ENCODE data around the gene CDC42BPG.

Gene CDC42BPG

DNA sequence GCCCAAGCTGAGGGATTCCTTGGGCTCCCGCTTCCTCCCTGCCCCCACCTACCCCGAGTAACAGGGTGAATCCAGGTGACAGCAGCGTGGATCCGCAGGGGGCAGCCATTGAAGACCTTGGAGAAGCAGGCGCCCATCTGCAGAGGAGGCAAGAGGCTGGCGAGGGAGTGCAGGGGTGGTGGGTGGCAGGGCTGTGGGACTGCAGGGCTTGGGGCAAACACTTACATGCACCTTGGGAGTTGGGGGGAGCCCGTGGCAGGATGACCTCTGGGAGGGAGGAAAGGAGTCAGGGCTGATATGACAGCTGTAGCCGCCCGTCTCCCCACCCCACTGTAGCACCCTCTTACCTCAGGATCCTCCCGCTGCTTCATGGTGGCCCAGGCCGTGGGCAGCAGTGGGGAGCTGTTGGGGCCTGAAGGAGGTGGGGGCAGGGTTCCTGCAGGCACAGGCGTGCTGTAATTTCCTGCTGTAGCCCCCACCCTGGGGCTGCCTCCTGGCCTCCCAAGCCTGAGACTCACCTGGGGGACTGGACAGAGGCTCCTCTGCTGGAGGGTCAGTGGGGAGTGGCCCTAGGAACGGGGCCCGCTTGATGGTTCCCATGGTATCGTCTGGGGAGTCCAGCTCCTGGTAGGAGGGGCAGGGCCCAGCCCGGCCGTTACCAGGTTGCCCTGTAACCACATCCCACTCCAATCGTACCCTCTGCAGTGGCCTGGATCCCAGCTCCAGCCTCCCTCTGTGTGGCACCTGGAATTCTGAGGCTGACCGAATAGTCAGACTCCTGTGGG, 47.5 kb downstream of the CDC42BPG start:
- H3K4me1 ChIP-seq (ENCODE audit: control insufficient read depth, insufficient read depth, low read length): no peaks in the 10 kb centered on the region
- H3K4me3 ChIP-seq (ENCODE audit: low read length): no peak overlapping the region
- no peaks in the 10 kb centered on the region for H3K27me3 ChIP-seq (ENCODE audit: control insufficient read depth, insufficient read depth, low read length)
- peaks cover 2% of the 10 kb centered on the region for H3K36me3 ChIP-seq (ENCODE audit: control insufficient read depth, insufficient read depth, low read length)
- no peak overlapping the region for H3K27ac ChIP-seq (ENCODE audit: low read depth, low read length)
- no peak overlapping the region for H3K9ac ChIP-seq (ENCODE audit: low read length)

DNA sequence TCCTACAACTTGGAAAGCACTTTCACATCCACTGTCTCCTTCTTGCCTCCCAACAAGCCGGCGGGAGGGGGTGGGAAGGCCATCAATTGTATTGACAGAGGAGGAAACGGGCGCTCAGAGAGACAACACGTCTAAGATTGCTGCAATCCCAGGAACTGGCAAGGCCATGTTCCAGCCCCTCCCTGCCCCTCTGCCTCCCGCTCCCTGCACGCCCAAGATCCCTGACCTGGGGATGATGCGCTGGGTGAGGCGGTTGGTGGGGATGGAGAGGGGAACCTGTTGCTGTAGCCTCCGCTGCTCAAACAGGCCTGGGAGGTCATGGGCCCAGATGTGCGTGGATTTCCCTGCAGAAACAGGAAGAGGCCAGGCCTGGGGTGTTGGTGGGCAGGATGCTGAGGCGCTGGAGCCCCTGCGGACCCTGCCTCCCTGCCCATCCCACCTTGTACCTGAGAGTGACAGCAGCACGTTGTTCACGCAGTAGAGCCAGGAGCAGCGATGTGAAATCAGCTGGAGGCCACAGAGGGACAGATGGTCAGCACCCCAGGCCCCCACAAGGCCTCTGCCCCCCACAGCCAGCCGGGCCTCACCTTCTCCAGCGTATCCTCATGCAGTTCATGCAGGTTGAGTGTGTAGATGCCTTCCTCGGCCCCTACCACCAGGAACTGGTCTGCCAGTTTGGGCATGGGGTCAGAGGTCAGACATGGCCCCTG, 48.3 kb downstream of the CDC42BPG start:
- no peak overlapping the region for H3K27ac ChIP-seq (ENCODE audit: low read depth, low read length)
- H3K4me3 ChIP-seq (ENCODE audit: low read length): no peak overlapping the region
- H3K4me1 ChIP-seq (ENCODE audit: control insufficient read depth, insufficient read depth, low read length): no peaks in the 10 kb centered on the region
- H3K36me3 ChIP-seq (ENCODE audit: control insufficient read depth, insufficient read depth, low read length): peaks cover 2% of the 10 kb centered on the region
- H3K9ac ChIP-seq (ENCODE audit: low read length): no peak overlapping the region
- H3K27me3 ChIP-seq (ENCODE audit: control insufficient read depth, insufficient read depth, low read length): no peaks in the 10 kb centered on the region

DNA sequence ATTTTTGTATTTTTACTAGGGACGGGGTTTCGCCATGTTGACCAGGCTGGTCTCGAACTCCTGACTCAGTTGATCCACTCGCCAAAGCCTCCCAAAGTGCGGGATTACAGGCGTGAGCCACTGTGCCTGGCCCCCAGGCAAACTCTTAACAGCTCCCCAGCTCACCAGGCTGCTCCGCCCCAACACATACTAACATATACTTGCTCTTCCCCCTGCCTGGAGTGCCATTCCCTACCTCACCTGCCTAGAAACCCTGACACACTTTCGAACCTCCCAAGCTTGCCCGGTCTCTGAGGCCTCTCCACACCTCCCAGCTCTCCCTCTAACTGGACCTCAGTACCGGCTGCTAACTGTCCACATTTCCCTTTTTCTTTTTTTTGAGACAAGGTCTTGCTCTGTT, 49.9 kb downstream of the CDC42BPG start:
- no peak overlapping the region for H3K27ac ChIP-seq (ENCODE audit: low read depth, low read length)
- H3K36me3 ChIP-seq (ENCODE audit: control insufficient read depth, insufficient read depth, low read length): peaks cover 5% of the 10 kb centered on the region
- H3K4me1 ChIP-seq (ENCODE audit: control insufficient read depth, insufficient read depth, low read length): no peaks in the 10 kb centered on the region
- H3K27me3 ChIP-seq (ENCODE audit: control insufficient read depth, insufficient read depth, low read length): no peaks in the 10 kb centered on the region
- H3K9ac ChIP-seq (ENCODE audit: low read length): no peak overlapping the region
- H3K4me3 ChIP-seq (ENCODE audit: low read length): no peak overlapping the region

DNA sequence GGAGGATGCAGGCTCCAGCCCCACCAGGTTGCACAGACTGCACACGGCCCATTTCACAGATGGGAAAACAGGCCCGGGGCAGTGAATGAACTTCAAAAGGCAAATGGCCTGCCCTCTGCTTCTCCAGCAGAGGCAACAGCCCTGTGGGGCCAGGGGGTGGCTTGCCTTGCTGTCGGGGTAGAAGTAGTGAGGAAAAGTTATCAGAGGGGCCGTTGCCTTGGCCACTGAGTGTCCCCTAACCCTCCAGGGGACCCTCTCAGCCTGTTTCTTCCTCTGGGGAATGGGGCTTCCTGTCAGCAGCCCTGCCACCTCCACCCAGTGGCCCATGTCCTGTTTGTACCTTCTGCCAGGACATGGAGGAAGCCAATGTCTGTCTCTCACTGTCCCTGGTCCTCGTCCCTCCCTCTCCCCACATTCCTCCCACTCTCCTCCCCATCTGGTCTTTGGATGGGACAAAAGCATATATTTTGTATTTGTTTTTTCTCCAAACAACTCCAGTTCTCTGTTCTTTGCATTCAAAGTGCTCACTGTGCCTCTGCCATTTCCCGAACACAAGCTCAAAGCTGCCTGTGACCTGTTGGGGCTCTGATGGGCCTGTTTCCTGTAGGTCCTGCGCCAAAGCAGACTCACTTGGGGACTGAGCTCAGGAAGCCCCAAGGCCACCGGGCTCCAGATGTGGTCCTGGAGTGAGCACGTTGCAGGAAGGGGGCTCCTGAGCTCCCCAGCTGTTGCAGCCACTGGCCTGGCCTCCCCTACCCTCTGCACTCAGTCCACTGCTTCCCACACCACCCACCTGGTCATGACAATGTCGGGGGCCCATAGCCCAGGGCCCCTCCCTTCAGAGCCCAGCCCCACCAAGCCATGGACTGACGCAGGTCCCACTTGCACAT, 50.9 kb downstream of the CDC42BPG start:
- Histone ChIP-seq H3K9ac (ENCODE audit: low read length) (no peak overlapping the region), H3K36me3 (ENCODE audit: control insufficient read depth, insufficient read depth, low read length) (peaks cover 5% of the 10 kb centered on the region), H3K27ac (ENCODE audit: low read depth, low read length) (no peak overlapping the region), H3K4me3 (ENCODE audit: low read length) (no peak overlapping the region), H3K4me1 (ENCODE audit: control insufficient read depth, insufficient read depth, low read length) (no peaks in the 10 kb centered on the region), H3K27me3 (ENCODE audit: control insufficient read depth, insufficient read depth, low read length) (no peaks in the 10 kb centered on the region)

DNA sequence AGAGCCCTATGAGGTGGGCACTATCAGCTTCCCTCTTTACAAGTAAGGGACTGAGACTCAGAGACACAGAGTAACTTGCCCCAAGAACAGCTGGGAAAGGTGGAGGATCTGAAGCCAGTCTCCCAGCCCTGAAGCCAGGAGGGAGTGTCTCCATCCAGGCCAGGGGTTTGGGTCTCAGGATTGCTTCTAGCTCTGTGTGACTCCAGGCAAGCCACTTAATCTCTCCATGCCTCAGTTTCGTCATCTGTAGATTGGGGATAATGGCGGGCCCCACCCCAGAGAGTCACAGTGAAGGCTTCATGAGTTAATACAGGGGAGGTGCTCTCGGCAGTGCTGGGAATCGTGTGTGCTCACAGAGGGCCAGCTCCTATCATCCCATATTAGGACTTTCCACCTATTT, 52.0 kb downstream of the CDC42BPG start:
- no peak overlapping the region for H3K4me3 ChIP-seq (ENCODE audit: low read length)
- no peaks in the 10 kb centered on the region for H3K4me1 ChIP-seq (ENCODE audit: control insufficient read depth, insufficient read depth, low read length)
- peaks cover 5% of the 10 kb centered on the region for H3K36me3 ChIP-seq (ENCODE audit: control insufficient read depth, insufficient read depth, low read length)
- no peak overlapping the region for H3K27ac ChIP-seq (ENCODE audit: low read depth, low read length)
- H3K9ac ChIP-seq (ENCODE audit: low read length): no peak overlapping the region
- no peaks in the 10 kb centered on the region for H3K27me3 ChIP-seq (ENCODE audit: control insufficient read depth, insufficient read depth, low read length)

DNA sequence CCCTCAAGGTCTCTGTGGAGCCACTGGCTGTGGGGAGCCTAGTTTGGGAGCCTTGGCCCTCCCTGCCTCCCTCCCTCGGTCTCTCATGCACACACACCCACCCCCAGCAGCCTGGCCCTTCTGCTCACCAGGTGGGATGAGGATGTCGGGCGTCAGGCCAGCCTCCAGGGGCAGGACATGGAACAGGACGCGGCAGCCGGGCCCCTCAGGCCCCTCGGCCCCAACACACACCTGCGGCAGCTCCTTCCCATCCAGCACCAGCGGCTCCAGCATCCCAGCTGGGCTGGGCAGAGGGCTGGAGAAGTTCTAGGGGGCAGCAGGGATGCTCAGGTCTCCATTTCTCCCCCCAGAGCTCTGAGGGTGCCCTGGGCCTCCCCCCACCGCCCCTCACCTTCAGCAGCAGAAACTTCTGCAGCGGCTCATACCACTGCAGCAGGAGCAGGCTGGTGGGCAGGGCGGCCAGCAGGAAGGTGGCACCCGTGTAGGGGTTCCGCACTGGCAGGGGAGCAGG, 52.6 kb downstream of the CDC42BPG start:
- Histone ChIP-seq H3K36me3 (ENCODE audit: control insufficient read depth, insufficient read depth, low read length) (peaks cover 3% of the 10 kb centered on the region), H3K27me3 (ENCODE audit: control insufficient read depth, insufficient read depth, low read length) (no peaks in the 10 kb centered on the region), H3K9ac (ENCODE audit: low read length) (no peak overlapping the region), H3K4me3 (ENCODE audit: low read length) (no peak overlapping the region), H3K4me1 (ENCODE audit: control insufficient read depth, insufficient read depth, low read length) (no peaks in the 10 kb centered on the region), H3K27ac (ENCODE audit: low read depth, low read length) (no peak overlapping the region)

DNA sequence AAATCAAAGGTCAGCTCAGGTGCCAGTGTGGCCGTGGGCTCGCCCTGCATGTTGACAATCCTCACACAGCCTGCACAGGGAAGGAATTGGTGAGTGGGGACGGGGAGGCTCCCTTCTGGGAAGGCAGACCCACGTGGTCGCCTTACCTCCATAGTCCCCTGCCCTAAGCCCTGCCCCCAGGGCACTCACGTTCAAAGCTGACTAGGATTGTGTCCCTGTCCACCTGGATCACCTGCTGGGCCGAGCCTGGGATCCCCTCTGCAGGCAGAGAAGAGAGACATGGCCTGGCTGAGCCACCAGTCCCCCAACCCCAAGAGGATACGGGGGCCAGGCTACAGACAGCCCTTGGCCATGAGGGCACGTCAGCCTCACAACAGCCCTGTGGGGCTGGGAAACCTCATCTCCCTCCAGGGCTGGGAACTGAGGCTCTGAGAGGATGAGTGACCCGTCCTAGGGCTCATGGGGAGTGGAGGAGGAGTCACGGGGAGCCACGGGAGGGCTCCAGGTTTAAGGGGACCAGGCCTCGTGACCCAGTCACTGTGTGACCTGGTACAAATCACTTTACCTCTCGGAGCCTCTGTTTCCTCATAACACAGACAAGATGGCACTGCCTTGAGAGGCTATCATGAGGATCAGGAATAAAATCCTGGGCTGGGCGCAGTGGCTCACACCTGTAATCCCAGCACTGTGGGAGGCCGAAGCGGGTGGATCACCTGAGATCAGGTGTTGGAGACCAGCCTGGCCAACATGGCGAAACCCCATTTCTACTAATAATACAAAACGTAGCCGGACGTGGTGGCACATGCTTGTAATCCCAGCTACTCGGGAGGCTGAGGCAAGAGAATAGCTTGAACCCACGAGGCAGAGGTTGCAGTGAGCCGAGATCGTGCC, 54.0 kb downstream of the CDC42BPG start:
- H3K27ac ChIP-seq (ENCODE audit: low read depth, low read length): no peak overlapping the region
- H3K4me1 ChIP-seq (ENCODE audit: control insufficient read depth, insufficient read depth, low read length): no peaks in the 10 kb centered on the region
- no peak overlapping the region for H3K9ac ChIP-seq (ENCODE audit: low read length)
- H3K27me3 ChIP-seq (ENCODE audit: control insufficient read depth, insufficient read depth, low read length): no peaks in the 10 kb centered on the region
- H3K36me3 ChIP-seq (ENCODE audit: control insufficient read depth, insufficient read depth, low read length): peaks cover 3% of the 10 kb centered on the region
- no peak overlapping the region for H3K4me3 ChIP-seq (ENCODE audit: low read length)

DNA sequence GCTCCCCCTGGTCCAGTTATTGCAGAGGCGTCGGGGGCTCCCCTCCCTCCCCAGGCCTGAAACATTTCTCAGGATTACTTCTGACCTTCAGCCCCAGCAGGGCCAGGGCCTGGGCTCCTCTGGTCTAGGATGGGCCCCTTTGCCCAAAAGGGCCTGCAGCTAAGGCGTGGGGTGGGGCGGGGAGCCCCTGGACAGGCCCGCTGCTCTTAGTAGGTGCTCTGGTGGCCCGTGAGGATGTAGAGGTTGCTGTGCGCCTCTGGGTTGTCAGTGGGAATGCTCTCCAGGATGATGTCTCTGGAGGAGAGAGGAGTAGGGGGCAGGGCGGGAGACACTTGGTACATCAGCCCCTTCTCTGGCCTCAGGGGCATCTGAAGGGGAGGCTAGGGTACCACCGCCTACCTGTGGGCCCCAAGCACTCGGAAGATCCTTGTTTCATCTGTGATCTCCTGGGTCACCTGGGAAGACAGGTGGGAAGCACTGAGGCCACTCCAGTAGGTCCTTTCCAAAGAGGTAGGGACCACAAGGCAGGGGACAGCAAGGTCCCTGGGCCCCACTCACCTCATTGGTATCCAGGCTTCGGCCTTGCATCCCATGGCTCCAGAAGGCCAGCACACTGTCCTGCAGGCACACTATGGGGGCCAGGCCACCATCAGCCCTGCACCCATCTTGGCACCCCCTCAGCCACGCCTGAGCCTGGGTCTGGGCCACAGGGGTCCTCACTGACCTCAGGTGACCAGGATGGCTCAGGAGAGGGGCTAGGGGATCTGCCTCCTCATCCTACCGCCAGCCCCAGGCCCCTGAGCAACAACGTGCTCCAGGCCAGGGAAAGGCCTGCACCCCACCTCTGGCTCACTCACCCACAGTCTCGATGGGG, 54.9 kb downstream of the CDC42BPG start:
- Histone ChIP-seq H3K9ac (ENCODE audit: low read length) (no peak overlapping the region), H3K4me1 (ENCODE audit: control insufficient read depth, insufficient read depth, low read length) (no peaks in the 10 kb centered on the region), H3K4me3 (ENCODE audit: low read length) (no peak overlapping the region), H3K27ac (ENCODE audit: low read depth, low read length) (no peak overlapping the region), H3K27me3 (ENCODE audit: control insufficient read depth, insufficient read depth, low read length) (no peaks in the 10 kb centered on the region), H3K36me3 (ENCODE audit: control insufficient read depth, insufficient read depth, low read length) (peaks cover 3% of the 10 kb centered on the region)

DNA sequence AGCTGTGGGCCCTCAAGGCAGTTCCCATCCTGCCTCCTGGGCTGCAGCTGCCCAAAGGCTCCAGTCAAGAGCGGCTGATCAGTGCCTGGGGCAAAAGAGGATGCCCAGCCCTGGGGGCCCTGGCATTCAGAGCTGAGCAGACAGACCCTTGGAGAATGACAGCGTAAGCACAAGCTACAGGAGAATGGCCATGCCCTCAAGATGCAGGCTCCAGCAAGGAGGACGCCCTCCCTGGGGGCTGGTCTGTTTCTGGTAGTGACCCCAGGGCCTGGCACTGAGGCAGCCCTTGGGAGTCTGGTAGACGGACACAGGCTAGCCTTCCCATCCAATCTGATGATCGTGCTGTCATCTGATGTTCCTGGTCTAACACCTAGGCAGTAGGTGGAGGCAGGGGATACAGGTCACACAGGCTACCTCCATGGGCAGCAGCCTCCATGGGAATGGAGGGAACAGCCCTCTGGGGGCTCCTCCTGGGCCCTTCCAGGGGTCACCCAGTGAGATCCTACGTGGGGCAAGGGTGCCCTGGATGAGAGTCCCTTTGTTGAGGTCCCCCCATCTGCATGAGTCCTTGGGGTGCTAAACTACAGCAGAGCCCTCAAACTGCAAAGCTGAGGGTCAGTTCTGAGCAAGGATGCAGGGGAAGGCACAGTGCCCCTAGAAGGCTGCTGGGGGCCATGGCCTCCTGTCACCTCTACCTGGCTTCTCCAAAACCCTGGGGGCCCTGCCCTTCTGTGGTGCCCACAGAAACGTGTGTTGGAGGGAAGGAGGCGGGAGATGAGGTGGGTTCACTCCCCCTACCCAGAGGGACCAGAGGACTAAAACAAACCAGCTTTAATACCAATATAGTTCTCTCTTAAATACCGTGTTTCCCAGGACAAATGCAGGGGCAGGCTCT, 55.9 kb downstream of the CDC42BPG start:
- no peaks in the 10 kb centered on the region for H3K27me3 ChIP-seq (ENCODE audit: control insufficient read depth, insufficient read depth, low read length)
- no peak overlapping the region for H3K4me3 ChIP-seq (ENCODE audit: low read length)
- no peak overlapping the region for H3K27ac ChIP-seq (ENCODE audit: low read depth, low read length)
- no peaks in the 10 kb centered on the region for H3K4me1 ChIP-seq (ENCODE audit: control insufficient read depth, insufficient read depth, low read length)
- H3K9ac ChIP-seq (ENCODE audit: low read length): no peak overlapping the region
- H3K36me3 ChIP-seq (ENCODE audit: control insufficient read depth, insufficient read depth, low read length): peaks cover 3% of the 10 kb centered on the region

DNA sequence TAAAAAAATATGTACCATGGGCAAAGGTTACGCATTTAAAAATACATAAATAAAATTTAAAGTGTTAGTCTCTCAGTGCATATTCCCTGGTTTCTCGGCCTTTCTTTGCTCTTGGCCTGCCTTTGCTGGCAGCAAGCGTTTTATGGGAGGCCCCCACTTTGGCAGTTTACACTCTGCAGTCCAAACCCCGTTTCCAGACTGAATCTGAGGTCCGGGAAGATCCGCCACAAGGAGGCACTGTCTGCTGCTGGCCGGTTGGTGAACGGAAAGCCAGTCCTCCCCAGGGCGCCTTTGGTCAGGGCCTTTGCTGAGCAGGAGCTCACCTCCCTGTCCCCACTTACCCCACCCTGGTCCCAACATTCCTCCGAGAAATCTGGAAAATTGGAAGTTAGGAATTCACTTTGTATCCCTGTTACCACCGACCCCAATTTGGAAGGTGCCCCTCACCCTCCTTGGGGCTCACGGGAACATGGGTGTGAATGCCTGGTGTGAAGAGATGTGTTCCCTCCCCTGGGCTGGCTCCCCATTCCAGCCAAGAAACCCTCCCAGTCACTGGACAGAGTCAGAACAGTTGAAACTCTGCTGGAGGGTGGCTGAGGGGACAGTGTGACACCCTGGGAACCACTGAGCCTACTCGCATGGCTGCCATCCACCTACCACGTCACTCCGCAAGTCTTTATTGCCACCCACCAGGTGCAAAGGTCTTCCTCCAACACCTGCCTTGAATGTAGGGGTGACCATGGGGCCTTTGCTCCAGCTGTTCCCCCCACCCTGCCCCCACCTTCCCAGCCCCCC, 56.7 kb downstream of the CDC42BPG start:
- no peaks in the 10 kb centered on the region for H3K4me1 ChIP-seq (ENCODE audit: control insufficient read depth, insufficient read depth, low read length)
- H3K27ac ChIP-seq (ENCODE audit: low read depth, low read length): no peak overlapping the region
- peaks cover 3% of the 10 kb centered on the region for H3K36me3 ChIP-seq (ENCODE audit: control insufficient read depth, insufficient read depth, low read length)
- no peak overlapping the region for H3K4me3 ChIP-seq (ENCODE audit: low read length)
- H3K27me3 ChIP-seq (ENCODE audit: control insufficient read depth, insufficient read depth, low read length): no peaks in the 10 kb centered on the region
- H3K9ac ChIP-seq (ENCODE audit: low read length): no peak overlapping the region

All from rectal smooth muscle tissue (tissue), 1 donor.